ENCODE measurements around the gene KCNMB4.

KCNMB4 gene

GRCh38 chr12:70448371-70448770 lies 82.3 kb downstream of the KCNMB4 start:
- H3K4me2 ChIP-seq (ENCODE audit: low read length), result no peak overlapping the region
- no peaks in the 10 kb centered on the region for H3K4me1 ChIP-seq (ENCODE audit: control insufficient read depth, insufficient read depth, low read length)
- no peaks in the 10 kb centered on the region for H3K36me3 ChIP-seq (ENCODE audit: insufficient read depth, low read length)
- no peaks in the 10 kb centered on the region for H3K27me3 ChIP-seq (ENCODE audit: control insufficient read depth, insufficient read depth, low read length)
- H3K9me3 ChIP-seq (replicated peaks; ENCODE audit: low read length), result no peaks in the 10 kb centered on the region
- no peak overlapping the region for H3K9ac ChIP-seq (ENCODE audit: low read depth, low read length)
- no peak overlapping the region for H3K4me3 ChIP-seq (ENCODE audit: low read length)

GRCh38 chr12:70449074-70449752 lies 83.1 kb downstream of the KCNMB4 start:
- Histone ChIP-seq H3K27me3 (ENCODE audit: control insufficient read depth, insufficient read depth, low read length) (no peaks in the 10 kb centered on the region), H3K4me2 (ENCODE audit: low read length) (no peak overlapping the region), H3K9me3 (replicated peaks; ENCODE audit: low read length) (no peaks in the 10 kb centered on the region), H3K4me3 (ENCODE audit: low read length) (no peak overlapping the region), H3K36me3 (ENCODE audit: insufficient read depth, low read length) (no peaks in the 10 kb centered on the region), H3K9ac (ENCODE audit: low read depth, low read length) (no peak overlapping the region), H3K4me1 (ENCODE audit: control insufficient read depth, insufficient read depth, low read length) (no peaks in the 10 kb centered on the region)

GRCh38 chr12:70449753-70450341 lies 83.8 kb downstream of the KCNMB4 start:
- H3K9me3 ChIP-seq (replicated peaks; ENCODE audit: low read length), result no peaks in the 10 kb centered on the region
- H3K36me3 ChIP-seq (ENCODE audit: insufficient read depth, low read length), result no peaks in the 10 kb centered on the region
- H3K27me3 ChIP-seq (ENCODE audit: control insufficient read depth, insufficient read depth, low read length), result no peaks in the 10 kb centered on the region
- no peaks in the 10 kb centered on the region for H3K4me1 ChIP-seq (ENCODE audit: control insufficient read depth, insufficient read depth, low read length)
- H3K4me3 ChIP-seq (ENCODE audit: low read length), result no peak overlapping the region
- H3K4me2 ChIP-seq (ENCODE audit: low read length), result no peak overlapping the region
- H3K9ac ChIP-seq (ENCODE audit: low read depth, low read length), result no peak overlapping the region

- no peaks in the 10 kb centered on the region for H3K4me1 ChIP-seq (ENCODE audit: control insufficient read depth, insufficient read depth, low read length)
- H3K9me3 ChIP-seq (replicated peaks; ENCODE audit: low read length), result no peaks in the 10 kb centered on the region
- no peak overlapping the region for H3K4me2 ChIP-seq (ENCODE audit: low read length)
- H3K36me3 ChIP-seq (ENCODE audit: insufficient read depth, low read length), result no peaks in the 10 kb centered on the region
- no peaks in the 10 kb centered on the region for H3K27me3 ChIP-seq (ENCODE audit: control insufficient read depth, insufficient read depth, low read length)
- H3K4me3 ChIP-seq (ENCODE audit: low read length), result no peak overlapping the region
- no peak overlapping the region for H3K9ac ChIP-seq (ENCODE audit: low read depth, low read length)
Measured at GRCh38 chr12:70451528-70451927, 85.4 kb downstream of the KCNMB4 start.

DNA sequence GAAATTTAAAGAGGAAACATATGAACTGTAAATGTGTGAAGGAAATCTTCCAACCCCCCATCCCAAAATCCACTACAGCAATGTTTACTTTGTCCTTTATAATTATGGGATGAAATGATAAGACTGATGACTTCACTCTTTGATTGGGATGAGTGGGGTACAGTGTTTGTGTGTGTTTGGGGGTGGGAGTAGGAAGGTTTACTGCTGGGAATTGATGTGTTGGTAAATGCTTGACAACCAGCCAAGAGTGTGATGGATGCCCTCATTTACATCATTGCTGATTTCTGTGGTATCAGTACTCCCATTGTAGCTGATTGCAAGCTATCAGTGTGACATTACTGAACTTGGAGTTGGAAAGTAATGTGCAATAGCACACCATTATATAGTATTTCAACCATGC lies 90.9 kb downstream of the KCNMB4 start:
- H3K4me1 ChIP-seq (ENCODE audit: control insufficient read depth, insufficient read depth, low read length), result no peaks in the 10 kb centered on the region
- H3K9ac ChIP-seq (ENCODE audit: low read depth, low read length), result no peak overlapping the region
- no peaks in the 10 kb centered on the region for H3K27me3 ChIP-seq (ENCODE audit: control insufficient read depth, insufficient read depth, low read length)
- H3K36me3 ChIP-seq (ENCODE audit: insufficient read depth, low read length), result no peaks in the 10 kb centered on the region
- no peak overlapping the region for H3K4me2 ChIP-seq (ENCODE audit: low read length)
- no peak overlapping the region for H3K4me3 ChIP-seq (ENCODE audit: low read length)
- H3K9me3 ChIP-seq (replicated peaks; ENCODE audit: low read length), result no peaks in the 10 kb centered on the region

DNA sequence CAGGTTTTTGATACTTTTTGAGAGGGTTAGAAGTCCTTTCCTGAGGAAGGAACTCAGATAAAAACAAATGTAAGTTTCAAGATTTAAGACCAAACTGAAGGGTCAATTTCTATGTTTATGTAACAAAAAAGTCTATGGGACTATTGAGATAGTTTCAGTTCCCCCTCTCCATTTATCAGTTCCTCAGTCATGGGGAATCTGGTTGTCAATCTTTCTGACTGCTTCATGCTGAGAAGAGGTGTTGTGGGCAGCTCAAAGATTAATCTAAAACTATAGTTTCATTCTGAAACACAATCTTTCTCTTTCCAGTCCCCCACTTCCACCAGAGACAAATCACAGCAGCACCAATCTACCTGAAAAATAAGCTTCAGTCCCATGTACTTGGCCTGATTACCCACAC lies 93.7 kb downstream of the KCNMB4 start:
- no peak overlapping the region for H3K9ac ChIP-seq (ENCODE audit: low read depth, low read length)
- H3K27me3 ChIP-seq (ENCODE audit: control insufficient read depth, insufficient read depth, low read length), result no peaks in the 10 kb centered on the region
- H3K4me1 ChIP-seq (ENCODE audit: control insufficient read depth, insufficient read depth, low read length), result no peaks in the 10 kb centered on the region
- H3K9me3 ChIP-seq (replicated peaks; ENCODE audit: low read length), result no peaks in the 10 kb centered on the region
- no peak overlapping the region for H3K4me3 ChIP-seq (ENCODE audit: low read length)
- H3K4me2 ChIP-seq (ENCODE audit: low read length), result no peak overlapping the region
- H3K36me3 ChIP-seq (ENCODE audit: insufficient read depth, low read length), result no peaks in the 10 kb centered on the region

DNA sequence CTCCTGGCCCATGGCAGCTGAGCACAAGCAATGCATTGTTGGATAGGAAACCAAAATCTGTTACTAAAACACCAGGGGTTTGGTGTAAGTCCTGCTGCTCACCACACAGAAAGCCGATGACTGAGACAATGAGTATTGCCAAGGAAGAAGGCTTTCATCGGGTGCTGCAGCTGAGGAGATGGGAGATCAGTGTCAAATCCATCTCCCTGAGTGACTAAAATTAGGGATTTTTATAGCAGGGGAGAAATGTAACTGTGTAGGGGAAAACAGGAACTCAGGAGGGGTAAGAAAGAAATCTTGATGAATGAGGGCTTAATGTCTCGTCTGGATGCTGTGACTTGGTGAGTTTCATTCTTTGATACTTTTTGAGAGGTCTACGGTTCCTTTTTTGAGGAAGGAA lies 97.9 kb downstream of the KCNMB4 start:
- Histone ChIP-seq H3K9ac (ENCODE audit: low read depth, low read length) (no peak overlapping the region), H3K27me3 (ENCODE audit: control insufficient read depth, insufficient read depth, low read length) (no peaks in the 10 kb centered on the region), H3K9me3 (replicated peaks; ENCODE audit: low read length) (no peaks in the 10 kb centered on the region), H3K4me1 (ENCODE audit: control insufficient read depth, insufficient read depth, low read length) (no peaks in the 10 kb centered on the region), H3K36me3 (ENCODE audit: insufficient read depth, low read length) (no peaks in the 10 kb centered on the region), H3K4me3 (ENCODE audit: low read length) (no peak overlapping the region), H3K4me2 (ENCODE audit: low read length) (no peak overlapping the region)

GRCh38 chr12:70466753-70467152 lies 100.7 kb downstream of the KCNMB4 start:
- no peak overlapping the region for H3K4me2 ChIP-seq (ENCODE audit: low read length)
- H3K36me3 ChIP-seq (ENCODE audit: insufficient read depth, low read length), result no peaks in the 10 kb centered on the region
- no peak overlapping the region for H3K4me3 ChIP-seq (ENCODE audit: low read length)
- H3K9me3 ChIP-seq (replicated peaks; ENCODE audit: low read length), result no peaks in the 10 kb centered on the region
- no peak overlapping the region for H3K9ac ChIP-seq (ENCODE audit: low read depth, low read length)
- H3K4me1 ChIP-seq (ENCODE audit: control insufficient read depth, insufficient read depth, low read length), result no peaks in the 10 kb centered on the region
- H3K27me3 ChIP-seq (ENCODE audit: control insufficient read depth, insufficient read depth, low read length), result peaks cover 2% of the 10 kb centered on the region

DNA sequence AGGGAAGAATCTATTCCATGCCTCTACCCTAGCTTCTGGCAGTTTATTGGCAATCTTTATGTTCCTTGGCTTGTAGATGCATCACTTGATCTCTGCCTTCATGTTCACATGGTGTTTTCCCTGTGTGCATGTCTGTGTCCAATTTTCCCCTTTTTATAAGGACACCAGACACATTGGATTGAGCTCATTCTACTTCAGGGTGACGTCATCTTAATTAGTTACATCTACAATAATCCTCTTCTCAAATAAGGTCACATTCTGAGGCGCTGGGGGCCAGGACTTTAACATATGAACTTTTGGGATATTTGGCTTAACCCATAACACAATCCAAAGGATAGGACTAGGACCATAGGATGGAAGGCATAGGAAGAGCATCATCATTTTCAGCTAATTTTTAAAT lies 101.4 kb downstream of the KCNMB4 start:
- H3K4me1 ChIP-seq (ENCODE audit: control insufficient read depth, insufficient read depth, low read length), result no peaks in the 10 kb centered on the region
- no peaks in the 10 kb centered on the region for H3K36me3 ChIP-seq (ENCODE audit: insufficient read depth, low read length)
- H3K4me2 ChIP-seq (ENCODE audit: low read length), result no peak overlapping the region
- H3K9me3 ChIP-seq (replicated peaks; ENCODE audit: low read length), result no peaks in the 10 kb centered on the region
- H3K9ac ChIP-seq (ENCODE audit: low read depth, low read length), result no peak overlapping the region
- peaks cover 2% of the 10 kb centered on the region for H3K27me3 ChIP-seq (ENCODE audit: control insufficient read depth, insufficient read depth, low read length)
- no peak overlapping the region for H3K4me3 ChIP-seq (ENCODE audit: low read length)

DNA sequence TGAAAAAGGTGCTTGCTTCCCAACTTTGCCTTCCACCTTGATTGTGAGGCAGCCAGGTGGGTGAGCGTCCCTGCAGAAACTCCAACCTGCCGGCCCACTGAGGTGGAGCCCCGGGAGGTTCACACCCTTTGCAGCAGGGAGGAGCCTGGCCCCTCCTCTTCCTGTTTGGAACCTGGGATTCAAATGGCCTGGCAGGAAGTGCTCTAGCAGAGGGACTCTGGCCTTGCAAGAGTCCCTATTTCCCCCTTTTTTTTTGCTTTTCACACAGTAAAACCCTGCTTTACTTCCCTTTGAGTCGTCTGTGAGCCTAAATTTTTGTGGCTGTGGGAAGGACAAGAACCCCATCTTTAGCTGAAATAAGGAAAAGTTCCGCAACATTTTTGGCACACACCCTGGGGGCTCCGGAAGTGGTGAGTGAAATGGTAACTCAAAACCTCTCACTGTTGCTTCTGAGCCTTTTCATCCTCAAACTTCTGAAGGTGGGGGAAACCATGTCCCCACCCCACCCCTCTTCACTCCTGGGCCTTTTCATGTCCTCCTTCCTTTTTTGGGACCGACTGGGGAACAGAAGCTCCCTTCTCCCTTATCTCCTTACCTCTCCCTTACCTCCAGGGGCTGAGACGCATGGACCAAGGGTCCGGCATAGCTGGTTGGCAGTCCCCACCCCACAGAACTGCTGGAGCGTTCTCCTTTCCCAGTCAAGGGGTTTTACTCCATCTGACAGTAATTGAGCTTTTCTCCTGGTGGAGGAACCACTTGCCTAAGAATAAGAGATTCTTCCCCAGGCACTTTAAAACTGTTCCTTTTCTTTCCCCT lies 102.0 kb downstream of the KCNMB4 start:
- no peaks in the 10 kb centered on the region for H3K4me1 ChIP-seq (ENCODE audit: control insufficient read depth, insufficient read depth, low read length)
- H3K9ac ChIP-seq (ENCODE audit: low read depth, low read length), result no peak overlapping the region
- H3K36me3 ChIP-seq (ENCODE audit: insufficient read depth, low read length), result no peaks in the 10 kb centered on the region
- peaks cover 2% of the 10 kb centered on the region for H3K27me3 ChIP-seq (ENCODE audit: control insufficient read depth, insufficient read depth, low read length)
- H3K9me3 ChIP-seq (replicated peaks; ENCODE audit: low read length), result no peaks in the 10 kb centered on the region
- no peak overlapping the region for H3K4me3 ChIP-seq (ENCODE audit: low read length)
- H3K4me2 ChIP-seq (ENCODE audit: low read length), result no peak overlapping the region

GRCh38 chr12:70468741-70469140 lies 102.7 kb downstream of the KCNMB4 start:
- no peaks in the 10 kb centered on the region for H3K9me3 ChIP-seq (replicated peaks; ENCODE audit: low read length)
- no peaks in the 10 kb centered on the region for H3K4me1 ChIP-seq (ENCODE audit: control insufficient read depth, insufficient read depth, low read length)
- no peak overlapping the region for H3K9ac ChIP-seq (ENCODE audit: low read depth, low read length)
- H3K36me3 ChIP-seq (ENCODE audit: insufficient read depth, low read length), result no peaks in the 10 kb centered on the region
- H3K27me3 ChIP-seq (ENCODE audit: control insufficient read depth, insufficient read depth, low read length), result peaks cover 2% of the 10 kb centered on the region
- H3K4me2 ChIP-seq (ENCODE audit: low read length), result no peak overlapping the region
- no peak overlapping the region for H3K4me3 ChIP-seq (ENCODE audit: low read length)

Measured in skeletal muscle satellite cell (primary cell).